Measurements from ENCODE around the gene SNRNP70. TPM values are rescaled to one million over a fixed set of nuclear protein-coding genes. Genes with fewer than 3 reads are reported as not detected.

The SNRNP70 gene
- total and polyA plus RNA-seq, 2 of the 13 experiments (the other 11 are each of a cell fraction or from before 2014, with no cell fraction given) = 150 to 210 TPM

DNA sequence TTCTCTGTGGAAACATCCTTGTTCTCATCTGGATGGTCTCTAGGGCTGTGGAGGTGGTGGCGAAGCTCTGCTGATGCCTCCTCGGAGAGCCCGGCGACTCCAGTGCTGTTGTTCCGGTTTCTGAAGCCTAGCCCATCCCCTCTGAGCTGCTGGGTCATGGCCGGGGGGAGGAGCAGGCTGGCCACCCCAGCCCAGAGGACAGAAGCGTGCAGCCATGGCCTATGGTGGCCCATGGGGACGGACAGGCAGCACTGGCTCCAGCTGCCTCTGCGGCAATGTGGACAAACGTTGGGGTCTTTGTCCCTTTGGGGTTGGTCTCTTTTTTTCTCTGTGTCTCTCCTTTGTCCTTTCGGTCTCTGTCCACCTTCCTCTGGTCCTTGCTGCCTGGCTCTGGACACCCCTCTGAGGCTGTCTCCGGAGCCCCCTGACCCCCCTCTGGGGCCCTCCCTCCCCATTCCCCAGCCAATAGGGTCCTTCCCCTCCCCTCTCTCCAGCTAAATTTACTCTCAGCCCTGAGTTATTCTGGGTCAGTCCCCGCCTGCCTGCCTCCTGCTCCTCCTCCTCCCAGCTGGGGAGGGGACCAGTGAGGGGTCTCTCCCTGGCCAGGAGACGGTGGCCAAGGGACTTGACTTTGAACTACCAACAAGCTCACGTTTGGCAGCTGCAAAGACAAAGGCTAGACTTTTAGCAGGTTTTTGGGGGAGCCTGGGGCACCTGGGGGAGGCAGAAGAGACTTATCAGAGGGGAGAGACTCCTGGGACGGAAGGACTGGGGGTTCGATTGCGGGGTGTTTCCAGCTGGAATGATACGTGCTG, 70.0 kb downstream of the SNRNP70 start, which contains the start of gene HRC (continued):
- TF ChIP-seq, protein P1, sequence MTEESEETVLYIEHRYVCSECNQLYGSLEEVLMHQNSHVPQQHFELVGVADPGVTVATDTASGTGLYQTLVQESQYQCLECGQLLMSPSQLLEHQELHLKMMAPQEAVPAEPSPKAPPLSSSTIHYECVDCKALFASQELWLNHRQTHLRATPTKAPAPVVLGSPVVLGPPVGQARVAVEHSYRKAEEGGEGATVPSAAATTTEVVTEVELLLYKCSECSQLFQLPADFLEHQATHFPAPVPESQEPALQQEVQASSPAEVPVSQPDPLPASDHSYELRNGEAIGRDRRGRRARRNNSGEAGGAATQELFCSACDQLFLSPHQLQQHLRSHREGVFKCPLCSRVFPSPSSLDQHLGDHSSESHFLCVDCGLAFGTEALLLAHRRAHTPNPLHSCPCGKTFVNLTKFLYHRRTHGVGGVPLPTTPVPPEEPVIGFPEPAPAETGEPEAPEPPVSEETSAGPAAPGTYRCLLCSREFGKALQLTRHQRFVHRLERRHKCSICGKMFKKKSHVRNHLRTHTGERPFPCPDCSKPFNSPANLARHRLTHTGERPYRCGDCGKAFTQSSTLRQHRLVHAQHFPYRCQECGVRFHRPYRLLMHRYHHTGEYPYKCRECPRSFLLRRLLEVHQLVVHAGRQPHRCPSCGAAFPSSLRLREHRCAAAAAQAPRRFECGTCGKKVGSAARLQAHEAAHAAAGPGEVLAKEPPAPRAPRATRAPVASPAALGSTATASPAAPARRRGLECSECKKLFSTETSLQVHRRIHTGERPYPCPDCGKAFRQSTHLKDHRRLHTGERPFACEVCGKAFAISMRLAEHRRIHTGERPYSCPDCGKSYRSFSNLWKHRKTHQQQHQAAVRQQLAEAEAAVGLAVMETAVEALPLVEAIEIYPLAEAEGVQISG (CRISPR knock-in tag; IDR thresholded peaks at IDR 0.05) = peak; percentile 36
- TF ChIP-seq ZNF230 (CRISPR knock-in tag; IDR thresholded peaks at IDR 0.05) (peak; percentile 45; the same call in 1 of the 2 replicates), MXI1 (IDR thresholded peaks at IDR 0.05; ENCODE audit: borderline replicate concordance, low read depth, low read length) (peak; percentile 47; the same call in 1 of the 3 replicates), RARA (CRISPR knock-in tag; IDR thresholded peaks at IDR 0.05) (peak; percentile 62), MZF1 (CRISPR knock-in tag; IDR thresholded peaks at IDR 0.05; ENCODE audit: borderline replicate concordance) (no peak), ARID2 (CRISPR knock-in tag; IDR thresholded peaks at IDR 0.05; ENCODE audit: borderline replicate concordance) (no peak), SPEN (CRISPR knock-in tag; IDR thresholded peaks at IDR 0.05; ENCODE audit: low read depth) (peak; percentile 52; the same call in 1 of the 2 replicates), HOXA3 (CRISPR knock-in tag; IDR thresholded peaks at IDR 0.05) (0 out of 2 replicates have a peak, but pooled peaks have one; percentile 52), PHF8 (CRISPR knock-in tag; IDR thresholded peaks at IDR 0.05) (peak; percentile 61), DMAP1 (CRISPR knock-in tag; IDR thresholded peaks at IDR 0.05) (no peak), FOXA3 (CRISPR knock-in tag; IDR thresholded peaks at IDR 0.05) (peak; percentile 29; the same call in 1 of the 2 replicates), POLR2A (IDR thresholded peaks at IDR 0.05; ENCODE audit: insufficient read depth in 1 of 2, low read depth in 2 of 2, low read length in 2 of 2) (peak; percentile 33 to 63; a peak in 1 of 4 replicates), RFXANK (CRISPR knock-in tag; IDR thresholded peaks at IDR 0.05) (no peak), HNF4A (CRISPR knock-in tag; IDR thresholded peaks at IDR 0.05) (no peak), MYC (CRISPR knock-in tag; IDR thresholded peaks at IDR 0.05; ENCODE audit: borderline replicate concordance) (peak; percentile 61; the same call in 1 of the 2 replicates)
- TF ChIP-seq, protein P2, sequence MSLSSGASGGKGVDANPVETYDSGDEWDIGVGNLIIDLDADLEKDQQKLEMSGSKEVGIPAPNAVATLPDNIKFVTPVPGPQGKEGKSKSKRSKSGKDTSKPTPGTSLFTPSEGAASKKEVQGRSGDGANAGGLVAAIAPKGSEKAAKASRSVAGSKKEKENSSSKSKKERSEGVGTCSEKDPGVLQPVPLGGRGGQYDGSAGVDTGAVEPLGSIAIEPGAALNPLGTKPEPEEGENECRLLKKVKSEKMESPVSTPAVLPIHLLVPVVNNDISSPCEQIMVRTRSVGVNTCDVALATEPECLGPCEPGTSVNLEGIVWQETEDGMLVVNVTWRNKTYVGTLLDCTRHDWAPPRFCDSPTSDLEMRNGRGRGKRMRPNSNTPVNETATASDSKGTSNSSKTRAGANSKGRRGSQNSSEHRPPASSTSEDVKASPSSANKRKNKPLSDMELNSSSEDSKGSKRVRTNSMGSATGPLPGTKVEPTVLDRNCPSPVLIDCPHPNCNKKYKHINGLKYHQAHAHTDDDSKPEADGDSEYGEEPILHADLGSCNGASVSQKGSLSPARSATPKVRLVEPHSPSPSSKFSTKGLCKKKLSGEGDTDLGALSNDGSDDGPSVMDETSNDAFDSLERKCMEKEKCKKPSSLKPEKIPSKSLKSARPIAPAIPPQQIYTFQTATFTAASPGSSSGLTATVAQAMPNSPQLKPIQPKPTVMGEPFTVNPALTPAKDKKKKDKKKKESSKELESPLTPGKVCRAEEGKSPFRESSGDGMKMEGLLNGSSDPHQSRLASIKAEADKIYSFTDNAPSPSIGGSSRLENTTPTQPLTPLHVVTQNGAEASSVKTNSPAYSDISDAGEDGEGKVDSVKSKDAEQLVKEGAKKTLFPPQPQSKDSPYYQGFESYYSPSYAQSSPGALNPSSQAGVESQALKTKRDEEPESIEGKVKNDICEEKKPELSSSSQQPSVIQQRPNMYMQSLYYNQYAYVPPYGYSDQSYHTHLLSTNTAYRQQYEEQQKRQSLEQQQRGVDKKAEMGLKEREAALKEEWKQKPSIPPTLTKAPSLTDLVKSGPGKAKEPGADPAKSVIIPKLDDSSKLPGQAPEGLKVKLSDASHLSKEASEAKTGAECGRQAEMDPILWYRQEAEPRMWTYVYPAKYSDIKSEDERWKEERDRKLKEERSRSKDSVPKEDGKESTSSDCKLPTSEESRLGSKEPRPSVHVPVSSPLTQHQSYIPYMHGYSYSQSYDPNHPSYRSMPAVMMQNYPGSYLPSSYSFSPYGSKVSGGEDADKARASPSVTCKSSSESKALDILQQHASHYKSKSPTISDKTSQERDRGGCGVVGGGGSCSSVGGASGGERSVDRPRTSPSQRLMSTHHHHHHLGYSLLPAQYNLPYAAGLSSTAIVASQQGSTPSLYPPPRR (CRISPR knock-in tag; IDR thresholded peaks at IDR 0.05; ENCODE audit: borderline replicate concordance) = peak; percentile 26; the same call in 1 of the 2 replicates
- TF ChIP-seq, protein P3, sequence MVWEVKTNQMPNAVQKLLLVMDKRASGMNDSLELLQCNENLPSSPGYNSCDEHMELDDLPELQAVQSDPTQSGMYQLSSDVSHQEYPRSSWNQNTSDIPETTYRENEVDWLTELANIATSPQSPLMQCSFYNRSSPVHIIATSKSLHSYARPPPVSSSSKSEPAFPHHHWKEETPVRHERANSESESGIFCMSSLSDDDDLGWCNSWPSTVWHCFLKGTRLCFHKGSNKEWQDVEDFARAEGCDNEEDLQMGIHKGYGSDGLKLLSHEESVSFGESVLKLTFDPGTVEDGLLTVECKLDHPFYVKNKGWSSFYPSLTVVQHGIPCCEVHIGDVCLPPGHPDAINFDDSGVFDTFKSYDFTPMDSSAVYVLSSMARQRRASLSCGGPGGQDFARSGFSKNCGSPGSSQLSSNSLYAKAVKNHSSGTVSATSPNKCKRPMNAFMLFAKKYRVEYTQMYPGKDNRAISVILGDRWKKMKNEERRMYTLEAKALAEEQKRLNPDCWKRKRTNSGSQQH (CRISPR knock-in tag; IDR thresholded peaks at IDR 0.05; ENCODE audit: low read depth) = no peak
- TF ChIP-seq, protein P4, sequence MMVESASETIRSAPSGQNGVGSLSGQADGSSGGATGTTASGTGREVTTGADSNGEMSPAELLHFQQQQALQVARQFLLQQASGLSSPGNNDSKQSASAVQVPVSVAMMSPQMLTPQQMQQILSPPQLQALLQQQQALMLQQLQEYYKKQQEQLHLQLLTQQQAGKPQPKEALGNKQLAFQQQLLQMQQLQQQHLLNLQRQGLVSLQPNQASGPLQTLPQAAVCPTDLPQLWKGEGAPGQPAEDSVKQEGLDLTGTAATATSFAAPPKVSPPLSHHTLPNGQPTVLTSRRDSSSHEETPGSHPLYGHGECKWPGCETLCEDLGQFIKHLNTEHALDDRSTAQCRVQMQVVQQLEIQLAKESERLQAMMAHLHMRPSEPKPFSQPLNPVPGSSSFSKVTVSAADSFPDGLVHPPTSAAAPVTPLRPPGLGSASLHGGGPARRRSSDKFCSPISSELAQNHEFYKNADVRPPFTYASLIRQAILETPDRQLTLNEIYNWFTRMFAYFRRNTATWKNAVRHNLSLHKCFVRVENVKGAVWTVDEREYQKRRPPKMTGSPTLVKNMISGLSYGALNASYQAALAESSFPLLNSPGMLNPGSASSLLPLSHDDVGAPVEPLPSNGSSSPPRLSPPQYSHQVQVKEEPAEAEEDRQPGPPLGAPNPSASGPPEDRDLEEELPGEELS (CRISPR knock-in tag; IDR thresholded peaks at IDR 0.05) = peak; percentile 21; the same call in 1 of the 2 replicates
